SU-DHL-6 (cell line): ENCODE data around the gene POPDC2.

Source experiments
- CTCF ChIP-seq: fragments of 200-600 bp; sonication (generic); IDR thresholded peaks from one replicate; pipeline ENCODE4 v1.5.1; 2017; ENCODE audit warnings: antibody characterized with exemption, mild to moderate bottlenecking, low read length, moderate library complexity; ENCODE audit not compliant: insufficient read depth, poor library complexity, severe bottlenecking
- EZH2phosphoT487 ChIP-seq: fragments of 200-600 bp; sonication (generic), shearing (Covaris generic); conservative IDR thresholded peaks from 2 replicates; pipeline ENCODE4 v1.6.1; 2018; ENCODE audit warnings: mild to moderate bottlenecking, antibody characterized with exemption, low read length, moderate library complexity, mixed read lengths

- TF ChIP-seq CTCF (no peak), EZH2phosphoT487 (no peak)
These were observed 55.5 kb downstream of the POPDC2 start for GRCh38 chr3:119604878-119605277.
